T-helper 2 cell treated with Interferon-gamma antibody and Interleukin-4, amounts not matched to agents 5 μg/mL and 100 μg/mL, for 36 hours (primary cell): ENCODE measurements around the gene BOC.

ENCODE experiments used
- DNase-seq: peaks from one replicate; pipeline ENCODE4 v3.0.0; 2021; ENCODE audit warnings: low spot score
- H3K27ac Mint-ChIP-seq: one replicate; pipeline ENCODE4 v1.8.0; 2021; ENCODE audit warnings: mild to moderate bottlenecking, mixed read lengths
- H3K27me3 Mint-ChIP-seq: one replicate; pipeline ENCODE4 v1.8.0; 2021; ENCODE audit warnings: low read depth, mixed read lengths
- H3K36me3 Mint-ChIP-seq: one replicate; pipeline ENCODE4 v1.8.0; 2021; ENCODE audit warnings: low read depth, mixed read lengths
- H3K4me1 Mint-ChIP-seq: one replicate; pipeline ENCODE4 v1.8.0; 2021; ENCODE audit warnings: low read depth, mixed read lengths
- H3K4me3 Mint-ChIP-seq: one replicate; pipeline ENCODE4 v1.8.0; 2022; ENCODE audit warnings: mild to moderate bottlenecking, moderate library complexity, mixed read lengths
- H3K9me3 Mint-ChIP-seq: one replicate; pipeline ENCODE4 v1.8.0; 2021; ENCODE audit warnings: mixed read lengths

The BOC gene

DNA sequence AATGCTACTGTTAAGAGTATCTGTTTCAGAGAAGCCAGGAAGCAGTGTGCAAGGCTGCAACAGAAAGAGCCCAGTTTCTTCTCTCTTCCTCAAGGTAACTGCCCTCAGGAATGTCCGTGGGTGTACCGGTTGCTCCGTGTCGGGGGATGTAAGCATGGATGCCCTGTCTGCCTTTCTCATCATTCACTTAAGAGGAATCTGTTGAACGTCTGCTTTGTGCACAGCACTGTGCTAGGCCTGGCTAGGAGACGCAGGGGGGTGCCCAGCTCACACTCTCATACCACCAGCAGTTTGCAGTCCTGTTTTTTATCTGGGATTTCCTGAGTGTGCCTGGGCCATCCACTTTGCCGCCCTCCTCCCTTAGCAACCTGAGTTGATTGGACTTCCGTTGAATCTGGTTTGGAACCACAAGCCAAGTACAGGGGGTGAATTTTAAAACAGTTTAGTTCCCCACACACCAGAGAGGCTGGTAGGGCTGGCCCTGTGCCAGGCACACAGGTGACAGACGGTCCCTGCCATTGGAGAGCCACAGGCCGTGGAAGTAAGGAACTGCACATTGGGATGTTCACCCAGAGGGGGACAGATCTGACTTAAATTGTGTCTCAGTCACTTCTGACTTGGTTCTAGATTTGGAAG lies 11.2 kb downstream of the BOC start:
- H3K36me3 Mint-ChIP-seq, result no peaks in the 10 kb centered on the region
- no peak for DNase-seq
- peaks cover 16% of the 10 kb centered on the region for H3K4me1 Mint-ChIP-seq
- H3K27me3 Mint-ChIP-seq, result peaks cover 7% of the 10 kb centered on the region
- H3K9me3 Mint-ChIP-seq, result no peaks in the 10 kb centered on the region
- peak overlapping the region; percentile 3 for H3K27ac Mint-ChIP-seq
- H3K4me3 Mint-ChIP-seq, result no peak overlapping the region

DNA sequence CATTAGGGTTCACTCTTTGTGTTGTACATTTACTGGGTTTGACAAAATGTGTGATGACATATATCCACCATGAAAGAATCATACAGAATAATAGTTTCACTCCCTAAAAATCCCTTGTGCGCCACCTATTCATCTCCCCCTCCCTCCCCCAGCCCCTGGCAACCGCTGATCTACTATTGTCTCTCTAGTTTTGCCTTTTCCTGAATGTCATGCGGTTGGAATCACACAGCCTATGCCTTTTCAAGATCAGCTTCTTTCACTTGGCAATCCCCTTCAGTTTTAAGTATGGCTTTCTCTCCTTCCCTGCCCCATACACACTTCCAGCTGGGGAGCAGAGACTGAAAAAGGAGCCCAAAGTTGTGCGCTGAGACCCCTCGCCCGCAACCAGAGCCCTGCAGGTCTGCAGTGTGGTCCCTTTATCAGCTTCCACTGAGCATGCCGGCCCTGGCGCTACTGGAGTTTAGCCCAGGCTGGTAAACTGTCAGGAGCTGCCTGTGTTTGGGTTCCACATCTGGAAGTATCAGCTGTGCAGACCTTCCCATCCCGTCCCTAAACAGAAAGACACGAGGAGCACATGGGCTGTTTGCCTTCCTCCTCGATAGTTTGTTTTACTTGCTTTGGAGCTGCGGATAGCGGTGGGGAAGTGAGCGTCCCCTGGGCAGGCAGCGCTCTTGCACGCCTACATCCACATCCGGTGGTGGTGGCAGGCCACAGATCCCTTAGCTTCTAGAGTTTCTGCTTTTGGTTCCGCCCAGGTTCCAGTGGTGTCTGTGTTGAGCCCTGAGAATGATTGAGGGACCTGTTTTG lies 12.3 kb downstream of the BOC start:
- peaks cover 16% of the 10 kb centered on the region for H3K4me1 Mint-ChIP-seq

DNA sequence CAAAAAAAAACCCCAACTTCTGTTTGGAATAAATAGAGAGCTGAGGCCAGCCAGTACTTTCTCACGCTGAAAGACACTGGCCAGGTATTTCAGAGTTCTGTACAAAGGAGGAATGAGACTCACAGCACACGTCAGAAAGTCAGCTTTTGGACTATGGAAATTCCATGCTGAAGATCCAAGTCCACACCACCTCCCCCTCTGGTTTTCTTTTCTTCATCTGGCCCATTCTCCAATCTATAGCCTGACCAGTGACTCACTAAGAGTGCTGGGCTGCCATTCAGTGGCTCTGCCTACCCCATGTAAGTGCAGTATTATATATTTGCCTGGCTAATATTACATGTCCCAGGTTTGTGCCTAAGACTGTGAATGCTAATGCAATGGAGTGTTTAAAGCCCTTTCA lies 13.9 kb downstream of the BOC start:
- Mint-ChIP-seq H3K9me3 (no peaks in the 10 kb centered on the region), H3K27me3 (peaks cover 5% of the 10 kb centered on the region), H3K27ac (no peak overlapping the region), H3K4me3 (no peak overlapping the region), H3K4me1 (peaks cover 16% of the 10 kb centered on the region), H3K36me3 (no peaks in the 10 kb centered on the region)
- no peak for DNase-seq

More for the DNA sequence above, 12.3 kb downstream of the BOC start:
- Mint-ChIP-seq H3K9me3 (no peaks in the 10 kb centered on the region), H3K4me3 (peak overlapping the region; percentile 40), H3K36me3 (no peaks in the 10 kb centered on the region), H3K27ac (peak overlapping the region; percentile 29), H3K27me3 (peaks cover 5% of the 10 kb centered on the region)
- peak; percentile 41 for DNase-seq

DNA sequence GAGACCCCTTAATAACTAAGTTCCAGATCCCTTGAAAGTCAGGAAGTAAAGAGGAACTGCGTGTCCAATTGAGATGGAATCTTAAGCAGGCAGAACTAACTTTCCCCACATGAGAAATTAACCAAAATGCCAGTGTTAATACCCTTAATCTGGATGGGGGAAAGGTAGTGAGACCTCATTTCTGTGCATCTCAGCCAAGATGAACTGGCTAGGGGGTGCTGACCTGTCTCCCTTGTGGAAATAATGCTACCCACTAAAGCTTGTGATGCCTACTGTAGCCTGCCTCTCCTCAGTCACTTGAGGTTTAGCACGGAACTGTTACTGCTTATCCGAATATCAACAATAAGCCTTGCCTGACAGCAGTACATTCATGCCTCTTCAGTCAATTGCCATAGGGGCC lies 15.1 kb downstream of the BOC start:
- Mint-ChIP-seq H3K27ac (no peak overlapping the region), H3K36me3 (no peaks in the 10 kb centered on the region), H3K9me3 (no peaks in the 10 kb centered on the region), H3K27me3 (no peaks in the 10 kb centered on the region), H3K4me1 (peaks cover 16% of the 10 kb centered on the region), H3K4me3 (no peak overlapping the region)
- no peak for DNase-seq

DNA sequence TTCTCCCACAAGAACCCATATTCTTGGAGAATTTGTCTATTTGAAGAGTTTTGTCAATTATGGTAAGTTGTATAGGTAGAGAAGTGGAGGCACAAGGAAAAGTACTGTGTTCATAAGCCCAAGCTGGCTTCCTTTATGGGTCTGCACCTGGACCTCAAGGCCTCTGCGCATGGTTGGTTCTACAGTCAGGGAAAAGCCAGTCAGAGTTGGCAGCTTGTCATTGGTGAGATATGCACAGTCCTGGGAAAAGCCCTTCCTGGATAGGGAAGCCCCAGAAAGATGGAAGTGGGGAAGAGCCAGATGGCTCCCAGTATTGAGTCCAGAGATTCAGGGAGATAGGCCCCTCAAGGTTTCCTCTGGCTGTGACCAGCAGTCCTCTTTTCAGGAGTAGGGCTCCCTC lies 15.8 kb downstream of the BOC start:
- Mint-ChIP-seq H3K4me3 (no peak overlapping the region), H3K36me3 (no peaks in the 10 kb centered on the region), H3K27me3 (no peaks in the 10 kb centered on the region), H3K9me3 (no peaks in the 10 kb centered on the region), H3K27ac (no peak overlapping the region), H3K4me1 (peaks cover 16% of the 10 kb centered on the region)
- DNase-seq, result no peak

DNA sequence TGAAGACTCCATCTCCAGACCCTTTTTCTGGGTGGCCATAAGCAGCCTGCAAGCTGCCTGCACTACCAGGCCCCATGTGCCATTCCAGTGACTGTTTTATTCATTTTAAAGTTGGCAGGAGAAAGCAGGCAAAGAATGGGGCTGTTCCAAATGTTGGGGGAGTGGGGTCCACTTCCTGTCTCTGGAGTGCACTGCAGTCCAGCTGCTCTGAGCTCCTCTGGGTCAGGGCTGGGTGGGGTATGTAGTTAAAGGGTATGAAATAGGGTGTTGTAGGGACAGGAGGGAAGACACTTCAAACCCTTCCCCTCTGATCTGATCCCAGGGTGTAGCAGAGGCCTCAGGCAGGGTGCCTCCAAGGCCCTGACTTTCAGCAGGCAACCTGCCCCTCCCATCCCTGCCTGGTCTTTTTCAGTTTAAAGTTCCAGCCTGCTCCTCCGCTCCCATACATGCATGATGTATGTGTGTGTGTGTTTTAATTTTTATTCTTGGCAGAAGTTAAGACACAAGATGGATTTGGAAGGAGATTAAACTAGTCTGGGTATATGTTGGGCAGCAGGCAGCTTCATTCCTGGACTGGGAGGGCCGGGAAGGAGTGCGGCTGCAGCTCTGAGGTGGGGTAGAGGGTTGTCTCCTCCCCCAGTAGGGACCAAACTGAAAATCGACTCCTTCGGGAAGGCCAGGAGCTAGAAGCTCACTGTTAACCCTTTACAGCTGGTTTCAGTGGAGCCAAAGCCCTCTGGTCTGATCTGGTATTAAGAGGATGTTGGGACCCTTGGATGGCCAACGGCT lies 17.3 kb downstream of the BOC start:
- H3K36me3 Mint-ChIP-seq, result no peaks in the 10 kb centered on the region
- H3K4me1 Mint-ChIP-seq, result peaks cover 6% of the 10 kb centered on the region
- H3K27me3 Mint-ChIP-seq, result no peaks in the 10 kb centered on the region
- H3K27ac Mint-ChIP-seq, result no peak overlapping the region
- H3K9me3 Mint-ChIP-seq, result no peaks in the 10 kb centered on the region
- no peak for DNase-seq
- no peak overlapping the region for H3K4me3 Mint-ChIP-seq

DNA sequence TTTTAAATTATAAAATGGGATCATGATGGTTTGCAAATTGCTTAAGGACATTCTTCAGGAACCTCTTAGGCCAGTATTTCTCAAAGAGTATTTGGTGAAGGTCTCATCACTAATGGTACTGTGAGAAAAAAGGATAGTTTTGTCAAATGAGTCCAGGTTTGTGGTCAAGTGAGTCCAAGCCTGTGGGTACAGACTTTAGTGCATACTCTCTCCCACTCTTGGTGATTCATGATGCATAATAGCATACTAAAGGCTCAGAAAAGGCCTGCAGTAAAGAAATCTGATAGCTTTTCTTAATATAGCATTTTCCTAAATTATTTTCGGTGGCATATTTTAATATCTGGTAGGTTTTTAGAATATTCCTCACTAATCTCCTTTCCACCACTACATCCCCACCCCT lies 20.0 kb downstream of the BOC start:
- H3K27ac Mint-ChIP-seq, result no peak overlapping the region
- no peak overlapping the region for H3K4me3 Mint-ChIP-seq

DNA sequence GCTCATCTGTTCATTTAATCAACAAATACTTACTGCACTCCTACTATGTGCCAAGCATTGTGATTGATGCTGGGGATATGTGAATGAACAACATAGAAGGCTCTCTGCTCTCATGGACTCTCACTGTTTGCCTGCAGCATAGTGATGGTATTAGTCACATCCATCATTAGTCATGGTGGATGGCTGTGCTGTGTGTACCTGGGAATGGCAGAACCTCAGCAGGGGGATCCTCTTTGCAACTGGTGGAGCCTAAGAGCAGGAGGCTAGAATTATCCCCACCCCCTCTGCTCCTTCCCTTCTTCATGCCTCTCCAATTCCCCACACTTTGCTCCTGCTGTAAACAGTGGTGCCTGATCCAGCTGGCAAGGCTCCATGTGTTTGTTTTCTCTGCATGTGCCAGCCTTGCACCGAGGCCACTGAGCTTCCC lies 20.5 kb downstream of the BOC start:
- no peaks in the 10 kb centered on the region for H3K9me3 Mint-ChIP-seq

More for the DNA sequence above, 20.0 kb downstream of the BOC start:
- H3K4me1 Mint-ChIP-seq, result no peaks in the 10 kb centered on the region
- DNase-seq, result no peak
- no peaks in the 10 kb centered on the region for H3K36me3 Mint-ChIP-seq
- no peaks in the 10 kb centered on the region for H3K9me3 Mint-ChIP-seq
- no peaks in the 10 kb centered on the region for H3K27me3 Mint-ChIP-seq

DNA sequence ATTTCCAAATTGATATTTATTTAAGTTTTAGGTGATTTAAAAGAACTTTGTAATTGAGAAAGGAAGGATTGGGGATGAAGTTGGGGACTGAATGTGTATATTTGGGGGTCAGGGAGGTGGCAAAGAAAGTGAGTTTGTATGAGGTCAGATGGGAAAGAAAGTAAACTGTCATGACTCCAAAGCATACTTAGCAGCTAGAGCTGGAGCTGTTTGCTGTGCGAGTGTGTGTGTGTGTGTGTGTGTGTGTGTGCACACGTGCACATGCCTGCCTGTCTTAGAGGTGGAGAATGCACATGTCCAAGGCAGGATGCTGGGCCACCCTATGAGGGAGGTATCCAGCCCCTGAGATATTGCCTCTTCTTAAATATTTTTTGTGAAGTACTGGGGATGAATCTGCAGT lies 21.0 kb downstream of the BOC start:
- Mint-ChIP-seq H3K4me3 (no peak overlapping the region), H3K27me3 (no peaks in the 10 kb centered on the region), H3K27ac (no peak overlapping the region), H3K4me1 (no peaks in the 10 kb centered on the region), H3K9me3 (no peaks in the 10 kb centered on the region), H3K36me3 (no peaks in the 10 kb centered on the region)
- DNase-seq, result no peak

More for the DNA sequence above, 20.5 kb downstream of the BOC start:
- Mint-ChIP-seq H3K27me3 (no peaks in the 10 kb centered on the region), H3K36me3 (no peaks in the 10 kb centered on the region), H3K4me1 (no peaks in the 10 kb centered on the region), H3K27ac (no peak overlapping the region), H3K4me3 (no peak overlapping the region)
- DNase-seq, result no peak

DNA sequence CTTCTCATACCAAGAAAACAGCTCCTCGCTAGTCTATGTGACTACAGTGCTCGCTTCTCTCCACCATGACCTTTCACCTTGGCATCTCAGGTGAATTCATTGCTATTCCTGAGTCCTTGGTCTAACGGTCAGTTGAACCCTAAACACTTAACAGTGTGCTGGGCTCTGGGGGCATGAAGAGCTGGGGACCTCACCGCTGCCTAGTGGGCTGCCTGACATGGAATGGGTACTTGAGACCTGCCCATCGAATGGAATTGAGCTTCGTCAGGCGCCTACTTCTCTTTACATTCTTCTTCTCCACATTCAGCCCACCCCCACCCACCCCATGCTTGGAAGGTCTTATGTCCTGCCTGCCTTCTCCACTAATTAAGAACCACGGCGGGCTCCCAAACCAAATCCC lies 22.1 kb downstream of the BOC start:
- Mint-ChIP-seq H3K27ac (no peak overlapping the region), H3K9me3 (no peaks in the 10 kb centered on the region), H3K36me3 (no peaks in the 10 kb centered on the region), H3K4me3 (no peak overlapping the region), H3K27me3 (no peaks in the 10 kb centered on the region), H3K4me1 (no peaks in the 10 kb centered on the region)
- no peak for DNase-seq

DNA sequence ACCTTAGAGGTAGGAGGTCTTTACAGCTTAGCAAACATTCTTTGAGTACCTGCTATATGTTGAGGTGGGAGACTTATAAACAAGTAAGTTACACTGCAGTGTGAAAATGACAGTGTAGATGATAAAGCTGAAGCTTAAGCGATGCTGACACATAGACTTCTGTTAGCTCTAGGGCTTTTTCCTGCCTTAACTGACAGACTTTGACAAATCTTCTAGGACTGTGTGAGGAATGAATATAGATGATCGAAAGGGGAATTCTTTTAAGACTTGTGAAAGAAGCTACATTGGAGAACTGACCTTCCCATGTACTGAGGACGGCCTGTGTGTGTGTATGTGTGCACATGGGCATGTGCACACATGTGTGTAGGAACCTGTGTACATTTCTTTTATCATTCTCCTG lies 22.7 kb downstream of the BOC start:
- H3K4me3 Mint-ChIP-seq, result no peak overlapping the region
- H3K4me1 Mint-ChIP-seq, result no peaks in the 10 kb centered on the region
- no peak overlapping the region for H3K27ac Mint-ChIP-seq
- no peaks in the 10 kb centered on the region for H3K36me3 Mint-ChIP-seq
- H3K27me3 Mint-ChIP-seq, result no peaks in the 10 kb centered on the region
- no peak for DNase-seq
- no peaks in the 10 kb centered on the region for H3K9me3 Mint-ChIP-seq

DNA sequence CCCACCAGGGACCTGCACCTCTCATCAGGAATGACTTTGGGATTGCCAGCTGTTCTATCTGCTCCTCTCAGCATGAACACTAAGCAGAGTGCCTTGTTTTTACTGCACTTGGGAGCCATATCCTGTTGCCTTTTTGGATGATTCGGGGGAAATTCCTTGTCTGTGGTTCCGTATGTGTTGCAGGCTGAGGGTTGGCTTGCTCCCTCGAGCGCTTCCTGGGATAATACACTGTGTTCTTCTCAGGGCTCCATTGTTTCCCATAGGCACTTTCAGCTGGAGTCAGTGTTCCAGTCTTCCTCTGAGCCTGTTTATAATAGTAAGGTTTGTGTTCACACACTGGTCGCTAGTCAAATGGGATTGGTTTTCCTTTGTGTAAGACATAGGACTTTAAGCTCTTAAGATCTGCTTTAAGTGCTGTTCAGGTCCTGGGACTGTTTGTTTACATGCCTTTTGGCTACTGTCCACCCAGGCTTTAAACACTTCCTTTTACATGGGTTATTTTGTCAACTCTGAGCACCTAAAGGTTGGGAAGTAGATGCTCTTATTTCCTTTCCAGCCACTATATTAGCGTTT lies 23.4 kb downstream of the BOC start:
- no peaks in the 10 kb centered on the region for H3K36me3 Mint-ChIP-seq
- no peak overlapping the region for H3K4me3 Mint-ChIP-seq
- H3K27me3 Mint-ChIP-seq, result no peaks in the 10 kb centered on the region
- H3K4me1 Mint-ChIP-seq, result no peaks in the 10 kb centered on the region
- no peaks in the 10 kb centered on the region for H3K9me3 Mint-ChIP-seq
- no peak for DNase-seq
- H3K27ac Mint-ChIP-seq, result no peak overlapping the region

DNA sequence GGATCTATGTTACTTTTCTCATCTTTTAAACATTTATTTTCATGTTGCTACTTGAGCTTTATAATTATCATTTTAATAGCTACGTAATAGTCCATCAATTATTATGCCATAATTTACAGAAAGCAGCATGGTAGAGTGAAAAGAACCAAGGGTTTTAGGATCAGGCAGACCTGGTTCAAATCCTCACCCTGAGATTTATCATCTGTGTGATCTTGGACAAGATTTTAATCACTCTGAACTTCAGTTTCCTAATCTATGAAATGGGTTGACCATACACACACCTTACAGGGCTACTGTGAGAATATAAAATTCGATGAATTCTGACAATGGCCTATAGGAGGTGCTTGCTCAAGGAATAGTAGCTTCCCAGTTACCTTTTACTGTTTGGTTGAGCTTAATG lies 27.1 kb downstream of the BOC start:
- Mint-ChIP-seq H3K27me3 (no peaks in the 10 kb centered on the region), H3K4me3 (no peak overlapping the region)

DNA sequence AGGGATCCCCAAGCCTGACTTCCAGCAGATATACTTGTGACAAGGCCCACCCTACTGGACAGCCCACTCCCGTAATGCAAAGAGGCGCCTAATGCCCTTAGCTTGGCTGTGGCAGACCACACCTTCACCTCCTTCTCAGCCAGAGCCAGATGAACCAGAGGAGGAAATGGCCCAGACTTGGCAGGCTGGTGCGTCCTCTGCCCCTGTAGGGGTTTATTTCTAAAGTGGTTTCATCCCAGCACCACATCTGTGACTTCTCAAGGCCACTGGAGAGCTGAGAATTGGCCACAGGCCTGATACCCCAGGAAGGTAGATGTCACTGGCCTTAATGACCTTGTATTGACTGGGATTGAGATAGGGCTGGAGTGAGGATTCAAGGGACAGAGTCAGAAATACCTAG lies 29.5 kb downstream of the BOC start:
- no peak for DNase-seq
- Mint-ChIP-seq H3K36me3 (no peaks in the 10 kb centered on the region), H3K9me3 (no peaks in the 10 kb centered on the region), H3K4me3 (no peak overlapping the region), H3K4me1 (peaks cover 10% of the 10 kb centered on the region), H3K27me3 (no peaks in the 10 kb centered on the region), H3K27ac (no peak overlapping the region)

More for the DNA sequence above, 27.1 kb downstream of the BOC start:
- Mint-ChIP-seq H3K9me3 (no peaks in the 10 kb centered on the region), H3K27ac (no peak overlapping the region), H3K4me1 (peaks cover 10% of the 10 kb centered on the region), H3K36me3 (no peaks in the 10 kb centered on the region)
- DNase-seq, result no peak
